ENCODE results near the gene NDUFA8.

The NDUFA8 gene

DNA sequence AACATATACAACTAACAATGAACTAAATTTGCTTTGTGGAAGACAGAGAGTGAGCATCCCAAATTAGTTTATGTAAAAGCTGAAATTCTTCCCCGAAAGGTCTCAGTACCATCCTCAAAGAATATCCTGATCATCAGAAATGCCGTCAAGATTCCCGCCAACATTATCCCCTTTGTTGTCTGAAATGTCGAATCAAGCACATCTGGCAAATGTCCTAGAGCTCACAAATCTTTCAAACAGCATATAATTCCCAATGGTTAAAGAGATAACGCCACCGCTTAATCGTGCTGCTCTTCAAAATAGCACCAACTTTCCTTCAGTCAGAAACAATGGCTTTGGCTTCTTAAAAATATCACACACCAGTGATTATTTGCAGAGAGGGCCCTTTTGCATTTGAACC is 23.9 kb upstream of the NDUFA8 start:
- DNase-seq: no peak
- H3K36me3 ChIP-seq: no peaks in the 10 kb centered on the region
- no peaks in the 10 kb centered on the region for H3K9me3 ChIP-seq (ENCODE audit: severe bottlenecking)
- no peaks in the 10 kb centered on the region for H3K27me3 ChIP-seq (ENCODE audit: insufficient read depth, low read depth, severe bottlenecking)
- no peak for TF ChIP-seq CTCF (IDR thresholded peaks at IDR 0.05; ENCODE audit: low read depth, low read length)
- no peak overlapping the region for H3K27ac ChIP-seq
- no peak overlapping the region for H3K4me3 ChIP-seq (ENCODE audit: low read depth, low read length)

DNA sequence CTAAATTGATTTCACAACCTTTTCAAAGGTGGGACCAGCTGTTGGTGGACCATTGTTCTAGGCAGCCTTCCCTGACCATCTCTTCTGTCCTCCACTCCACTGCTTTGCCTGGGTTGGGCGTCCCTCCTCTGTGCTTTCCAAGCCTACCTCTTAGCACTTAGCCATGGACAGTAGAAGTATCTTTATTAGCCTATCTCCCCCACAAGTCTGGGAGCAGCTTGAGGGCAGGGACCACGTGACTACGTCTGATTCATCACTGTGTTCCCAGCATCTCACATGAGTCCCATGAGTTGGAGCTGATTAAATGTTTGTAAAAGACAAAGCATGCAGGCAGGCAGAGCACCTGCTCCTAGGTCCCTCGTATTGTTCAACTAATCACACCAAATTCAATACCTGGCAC is 21.1 kb upstream of the NDUFA8 start:
- Histone ChIP-seq H3K36me3 (no peaks in the 10 kb centered on the region), H3K4me3 (ENCODE audit: low read depth, low read length) (no peak overlapping the region), H3K27ac (no peak overlapping the region), H3K9me3 (ENCODE audit: severe bottlenecking) (no peaks in the 10 kb centered on the region), H3K27me3 (ENCODE audit: insufficient read depth, low read depth, severe bottlenecking) (peaks cover 7% of the 10 kb centered on the region)
- TF ChIP-seq CTCF (IDR thresholded peaks at IDR 0.05; ENCODE audit: low read depth, low read length): no peak
- no peak for DNase-seq

GRCh38 chr9:122179690-122180074 is 20.1 kb upstream of the NDUFA8 start:
- Histone ChIP-seq H3K27ac (no peak overlapping the region), H3K36me3 (no peaks in the 10 kb centered on the region), H3K4me3 (ENCODE audit: low read depth, low read length) (no peak overlapping the region), H3K27me3 (ENCODE audit: insufficient read depth, low read depth, severe bottlenecking) (peaks cover 10% of the 10 kb centered on the region), H3K9me3 (ENCODE audit: severe bottlenecking) (no peaks in the 10 kb centered on the region)
- TF ChIP-seq CTCF (IDR thresholded peaks at IDR 0.05; ENCODE audit: low read depth, low read length): no peak
- DNase-seq: no peak

DNA sequence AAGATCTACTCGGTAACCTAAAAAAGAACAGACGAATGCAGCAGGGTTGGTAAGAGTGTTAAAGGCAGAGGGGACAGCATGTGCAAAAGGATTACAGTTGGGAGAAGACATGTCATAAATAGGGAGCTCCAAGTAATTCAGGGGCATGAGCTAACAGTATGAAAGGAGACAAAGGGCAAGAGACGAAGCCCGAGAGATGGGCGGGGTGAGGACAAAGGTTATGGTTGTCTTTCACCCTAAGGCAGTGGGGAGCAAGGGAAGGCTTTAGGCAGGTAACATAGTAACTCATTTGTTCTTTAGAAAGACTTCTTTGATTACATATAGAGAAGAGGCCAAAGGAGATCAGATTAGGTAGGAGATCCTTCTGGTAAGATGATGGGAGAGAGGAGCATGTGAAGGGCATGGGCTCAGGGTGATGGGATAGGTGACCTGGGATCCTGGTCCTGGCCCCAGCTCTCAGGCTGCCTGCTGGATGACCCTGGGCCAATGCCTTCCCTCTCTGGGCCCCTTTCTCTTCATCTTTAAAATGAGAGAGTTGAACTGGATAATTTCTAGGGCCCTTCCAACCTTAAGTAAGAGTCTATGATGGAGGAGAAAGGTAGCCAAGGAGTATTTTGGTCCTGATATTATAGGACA is 19.6 kb upstream of the NDUFA8 start:
- Histone ChIP-seq H3K4me3 (ENCODE audit: low read depth, low read length) (no peak overlapping the region), H3K27ac (no peak overlapping the region), H3K36me3 (no peaks in the 10 kb centered on the region), H3K9me3 (ENCODE audit: severe bottlenecking) (no peaks in the 10 kb centered on the region), H3K27me3 (ENCODE audit: insufficient read depth, low read depth, severe bottlenecking) (peaks cover 10% of the 10 kb centered on the region)
- TF ChIP-seq CTCF (IDR thresholded peaks at IDR 0.05; ENCODE audit: low read depth, low read length): no peak
- DNase-seq: no peak

DNA sequence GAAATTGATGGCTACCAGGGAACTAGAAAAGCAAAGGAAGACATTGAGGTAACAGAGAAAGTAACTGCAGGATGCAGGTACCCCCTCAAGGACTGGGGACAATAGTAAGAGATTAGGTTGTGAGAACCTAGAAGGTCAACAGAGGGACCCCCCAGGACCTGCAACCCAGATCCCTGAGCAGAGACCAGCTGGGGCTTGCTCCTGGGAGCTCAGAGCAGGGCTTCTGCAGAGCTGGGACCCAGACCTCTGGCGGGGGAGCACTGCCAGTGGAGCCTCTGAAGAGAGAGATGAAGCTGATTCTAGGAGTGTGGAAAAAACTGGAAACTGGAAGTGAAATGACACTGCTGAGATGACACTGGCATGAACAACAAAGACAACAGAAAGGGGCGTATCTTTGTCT is 17.3 kb upstream of the NDUFA8 start:
- H3K4me3 ChIP-seq (ENCODE audit: low read depth, low read length): no peak overlapping the region
- peaks cover 19% of the 10 kb centered on the region for H3K27me3 ChIP-seq (ENCODE audit: insufficient read depth, low read depth, severe bottlenecking)
- no peaks in the 10 kb centered on the region for H3K36me3 ChIP-seq
- no peaks in the 10 kb centered on the region for H3K9me3 ChIP-seq (ENCODE audit: severe bottlenecking)
- TF ChIP-seq CTCF (IDR thresholded peaks at IDR 0.05; ENCODE audit: low read depth, low read length): no peak
- DNase-seq: no peak
- H3K27ac ChIP-seq: no peak overlapping the region

- Histone ChIP-seq H3K4me3 (ENCODE audit: low read depth, low read length) (no peak overlapping the region), H3K36me3 (no peaks in the 10 kb centered on the region), H3K27me3 (ENCODE audit: insufficient read depth, low read depth, severe bottlenecking) (peaks cover 37% of the 10 kb centered on the region), H3K9me3 (ENCODE audit: severe bottlenecking) (no peaks in the 10 kb centered on the region), H3K27ac (no peak overlapping the region)
- DNase-seq: no peak
- no peak for TF ChIP-seq CTCF (IDR thresholded peaks at IDR 0.05; ENCODE audit: low read depth, low read length)
These were observed 14.1 kb upstream of the NDUFA8 start for GRCh38 chr9:122173670-122174069.

All from WERI-Rb-1 (cell line).